Loucy (cell line): ENCODE results near the gene CRYBG2.

Source experiments
- EZH2phosphoT487 ChIP-seq: fragments of 200-600 bp; IDR thresholded peaks from 2 replicates; pipeline ENCODE4 v1.6.1; 2018; ENCODE audit warnings: antibody characterized with exemption, mild to moderate bottlenecking, moderate library complexity, borderline replicate concordance
- TF ChIP-seq, protein P1 (sequence below): fragments of 200-600 bp; sonication (generic); conservative IDR thresholded peaks from 2 replicates; pipeline ENCODE4 v1.5.1; 2014; ENCODE audit warnings: mild to moderate bottlenecking, antibody characterized with exemption, low read length

DNA sequence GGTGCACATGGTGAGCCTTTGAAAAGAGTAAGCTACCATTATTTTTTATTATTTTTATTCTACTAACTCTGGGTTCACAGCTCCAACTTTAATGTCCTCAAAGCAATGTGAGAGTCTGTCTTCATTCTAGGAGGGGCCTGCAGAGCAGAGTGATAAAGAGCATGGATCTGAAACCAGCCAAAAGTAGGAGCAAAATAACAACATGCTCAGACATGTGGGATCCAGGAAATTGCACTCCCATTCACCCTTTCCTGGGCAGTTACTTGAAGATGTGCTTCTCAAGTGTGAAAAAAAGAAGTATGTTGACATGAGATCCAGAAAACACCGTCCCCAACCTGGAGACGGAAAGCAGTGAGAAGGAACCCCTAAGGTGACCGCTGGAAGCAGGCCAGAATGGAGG lies 48.0 kb upstream of the CRYBG2 start:
- TF ChIP-seq, protein P1, sequence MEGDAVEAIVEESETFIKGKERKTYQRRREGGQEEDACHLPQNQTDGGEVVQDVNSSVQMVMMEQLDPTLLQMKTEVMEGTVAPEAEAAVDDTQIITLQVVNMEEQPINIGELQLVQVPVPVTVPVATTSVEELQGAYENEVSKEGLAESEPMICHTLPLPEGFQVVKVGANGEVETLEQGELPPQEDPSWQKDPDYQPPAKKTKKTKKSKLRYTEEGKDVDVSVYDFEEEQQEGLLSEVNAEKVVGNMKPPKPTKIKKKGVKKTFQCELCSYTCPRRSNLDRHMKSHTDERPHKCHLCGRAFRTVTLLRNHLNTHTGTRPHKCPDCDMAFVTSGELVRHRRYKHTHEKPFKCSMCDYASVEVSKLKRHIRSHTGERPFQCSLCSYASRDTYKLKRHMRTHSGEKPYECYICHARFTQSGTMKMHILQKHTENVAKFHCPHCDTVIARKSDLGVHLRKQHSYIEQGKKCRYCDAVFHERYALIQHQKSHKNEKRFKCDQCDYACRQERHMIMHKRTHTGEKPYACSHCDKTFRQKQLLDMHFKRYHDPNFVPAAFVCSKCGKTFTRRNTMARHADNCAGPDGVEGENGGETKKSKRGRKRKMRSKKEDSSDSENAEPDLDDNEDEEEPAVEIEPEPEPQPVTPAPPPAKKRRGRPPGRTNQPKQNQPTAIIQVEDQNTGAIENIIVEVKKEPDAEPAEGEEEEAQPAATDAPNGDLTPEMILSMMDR, result no peak
- no peak for TF ChIP-seq EZH2phosphoT487
